OCI-LY1 (cell line): ENCODE measurements around the gene VPS35L.

Experiments
- H2AFZ ChIP-seq: fragments of 200-600 bp; sonication (generic), shearing (Covaris generic); 2 replicates; pipeline ENCODE4 v1.6.0; 2014; ENCODE audit warnings: antibody characterized with exemption, mild to moderate bottlenecking, low read length
- H3F3A ChIP-seq: fragments of 200-600 bp; sonication (generic), shearing (Covaris generic); 2 replicates; pipeline ENCODE4 v1.6.0; 2014; ENCODE audit warnings: mild to moderate bottlenecking, antibody characterized with exemption, low read length, moderate library complexity; ENCODE audit not compliant: insufficient read depth
- H3K27ac ChIP-seq: fragments of 200-600 bp; sonication (generic); 2 replicates; pipeline ENCODE4 v1.5.1; 2014; ENCODE audit warnings: low read length, mixed run types, mild to moderate bottlenecking, low read depth; ENCODE audit not compliant: poor library complexity, severe bottlenecking
- H3K27me3 ChIP-seq: fragments of 200-600 bp; sonication (generic); 2 replicates; pipeline ENCODE4 v1.6.0; 2014; ENCODE audit warnings: antibody characterized with exemption, mild to moderate bottlenecking, low read length, moderate library complexity; ENCODE audit not compliant: insufficient read depth
- H3K36me3 ChIP-seq: fragments of 200-600 bp; sonication (generic); 2 replicates; pipeline ENCODE4 v1.6.1; 2014; ENCODE audit warnings: mild to moderate bottlenecking, antibody characterized with exemption, low read length, moderate library complexity, mixed read lengths; ENCODE audit not compliant: insufficient read depth
- H3K4me1 ChIP-seq: fragments of 200-600 bp; sonication (generic); 2 replicates; pipeline ENCODE4 v1.5.1; 2014; ENCODE audit warnings: mild to moderate bottlenecking, low read length, moderate library complexity; ENCODE audit not compliant: insufficient read depth, severe bottlenecking
- H3K4me2 ChIP-seq: fragments of 200-600 bp; sonication (generic), shearing (Covaris generic); 2 replicates; pipeline ENCODE4 v1.6.1; 2014; ENCODE audit warnings: low read length
- H3K4me3 ChIP-seq: fragments of 200-600 bp; sonication (generic); 2 replicates; pipeline ENCODE4 v1.5.1; 2014; ENCODE audit warnings: low read length, low read depth, mild to moderate bottlenecking, mixed read lengths; ENCODE audit not compliant: poor library complexity, severe bottlenecking
- H3K79me2 ChIP-seq: fragments of 200-600 bp; shearing (Covaris generic); 2 replicates; pipeline ENCODE4 v1.6.1; 2016; ENCODE audit warnings: mixed run types, low read length, mixed read lengths; ENCODE audit not compliant: insufficient read depth
- H3K9ac ChIP-seq: fragments of 200-600 bp; sonication (generic), shearing (Covaris generic); 2 replicates; pipeline ENCODE4 v1.6.1; 2014; ENCODE audit warnings: mild to moderate bottlenecking, low read length, mixed read lengths
- H3K9me2 ChIP-seq: fragments of 200-600 bp; sonication (generic), shearing (Covaris generic); 2 replicates; pipeline ENCODE4 v1.6.1; 2014; ENCODE audit warnings: low read depth, mild to moderate bottlenecking, low read length, mixed read lengths
- H3K9me3 ChIP-seq: fragments of 200-600 bp; shearing (Covaris generic); 2 replicates; pipeline ENCODE4 v1.6.1; 2014; ENCODE audit warnings: low read length, mixed read lengths
- H4K20me1 ChIP-seq: fragments of 200-600 bp; sonication (generic), shearing (Covaris generic); 2 replicates; pipeline ENCODE4 v1.6.0; 2016; ENCODE audit warnings: mild to moderate bottlenecking, low read length; ENCODE audit not compliant: insufficient read depth
- EZH2 ChIP-seq: fragments of 200-600 bp; sonication (generic), shearing (Covaris generic); IDR thresholded peaks from 2 replicates; pipeline ENCODE4 v1.8.0; 2017; ENCODE audit warnings: borderline replicate concordance, mixed run types, mild to moderate bottlenecking, antibody characterized with exemption, low read length, moderate library complexity, mixed read lengths
- TF ChIP-seq, protein P1 (sequence below): fragments of 200-600 bp; sonication (generic), shearing (Covaris generic); IDR thresholded peaks from 2 replicates; pipeline ENCODE4 v1.5.1; 2017; ENCODE audit warnings: mild to moderate bottlenecking, antibody characterized with exemption, low read length, moderate library complexity, mixed read lengths

Gene VPS35L

GRCh38 chr16:19735074-19735867 is 179.8 kb downstream of the VPS35L start:
- H3K27me3 ChIP-seq = no peaks in the 10 kb centered on the region
- no peak overlapping the region for H3K9ac ChIP-seq
- no peak overlapping the region for H2AFZ ChIP-seq
- no peaks in the 10 kb centered on the region for H4K20me1 ChIP-seq
- H3K9me2 ChIP-seq = no peaks in the 10 kb centered on the region
- no peak for TF ChIP-seq EZH2
- TF ChIP-seq, protein P1, sequence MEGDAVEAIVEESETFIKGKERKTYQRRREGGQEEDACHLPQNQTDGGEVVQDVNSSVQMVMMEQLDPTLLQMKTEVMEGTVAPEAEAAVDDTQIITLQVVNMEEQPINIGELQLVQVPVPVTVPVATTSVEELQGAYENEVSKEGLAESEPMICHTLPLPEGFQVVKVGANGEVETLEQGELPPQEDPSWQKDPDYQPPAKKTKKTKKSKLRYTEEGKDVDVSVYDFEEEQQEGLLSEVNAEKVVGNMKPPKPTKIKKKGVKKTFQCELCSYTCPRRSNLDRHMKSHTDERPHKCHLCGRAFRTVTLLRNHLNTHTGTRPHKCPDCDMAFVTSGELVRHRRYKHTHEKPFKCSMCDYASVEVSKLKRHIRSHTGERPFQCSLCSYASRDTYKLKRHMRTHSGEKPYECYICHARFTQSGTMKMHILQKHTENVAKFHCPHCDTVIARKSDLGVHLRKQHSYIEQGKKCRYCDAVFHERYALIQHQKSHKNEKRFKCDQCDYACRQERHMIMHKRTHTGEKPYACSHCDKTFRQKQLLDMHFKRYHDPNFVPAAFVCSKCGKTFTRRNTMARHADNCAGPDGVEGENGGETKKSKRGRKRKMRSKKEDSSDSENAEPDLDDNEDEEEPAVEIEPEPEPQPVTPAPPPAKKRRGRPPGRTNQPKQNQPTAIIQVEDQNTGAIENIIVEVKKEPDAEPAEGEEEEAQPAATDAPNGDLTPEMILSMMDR = no peak
- no peaks in the 10 kb centered on the region for H3K9me3 ChIP-seq
- no peak overlapping the region for H3K4me2 ChIP-seq
- no peaks in the 10 kb centered on the region for H3K36me3 ChIP-seq
- no peak overlapping the region for H3K4me3 ChIP-seq
- no peak overlapping the region for H3K27ac ChIP-seq
- no peaks in the 10 kb centered on the region for H3K79me2 ChIP-seq
- H3F3A ChIP-seq = no peaks in the 10 kb centered on the region
- H3K4me1 ChIP-seq = no peaks in the 10 kb centered on the region

DNA sequence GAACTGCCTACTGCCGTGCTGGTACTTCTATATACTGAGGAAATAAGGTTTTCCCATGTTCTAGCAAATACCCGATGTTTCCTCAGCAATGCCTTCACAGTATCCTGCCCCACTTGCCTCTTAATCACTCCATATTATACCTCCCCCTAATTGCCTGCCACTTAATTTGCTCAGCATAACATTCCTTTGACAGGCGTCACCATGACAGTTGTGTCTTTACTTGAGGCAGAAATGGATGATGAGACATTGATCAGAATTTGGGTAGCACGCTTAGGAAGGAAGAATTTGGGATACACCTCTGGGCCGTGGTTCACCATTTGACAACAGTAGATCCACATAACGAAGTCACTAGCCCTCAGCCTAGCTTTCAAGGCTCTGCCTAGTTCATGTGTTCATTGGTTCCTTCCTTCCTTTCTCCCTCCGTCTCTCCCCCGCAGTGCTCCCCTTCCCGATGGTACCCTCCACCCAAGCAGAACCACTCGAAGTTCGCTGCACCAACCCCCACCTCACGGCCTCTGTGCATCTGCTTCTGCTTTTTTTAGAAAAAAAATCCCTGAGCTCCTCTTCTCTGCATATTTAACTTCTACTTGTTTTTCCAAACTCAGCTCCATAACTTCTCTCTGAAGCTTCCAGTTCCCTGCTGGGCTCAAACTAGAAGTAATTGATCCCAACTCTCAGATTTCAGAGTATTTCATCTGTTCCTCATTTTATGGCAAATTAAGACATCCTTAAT is 182.0 kb downstream of the VPS35L start:
- Histone ChIP-seq H4K20me1 (no peaks in the 10 kb centered on the region), H3K9me3 (no peaks in the 10 kb centered on the region), H3K36me3 (no peaks in the 10 kb centered on the region), H2AFZ (no peak overlapping the region), H3K79me2 (no peaks in the 10 kb centered on the region), H3K4me1 (no peaks in the 10 kb centered on the region), H3K27ac (no peak overlapping the region), H3F3A (no peaks in the 10 kb centered on the region), H3K9me2 (no peaks in the 10 kb centered on the region), H3K4me2 (no peak overlapping the region), H3K4me3 (no peak overlapping the region), H3K9ac (no peak overlapping the region), H3K27me3 (no peaks in the 10 kb centered on the region)
- TF ChIP-seq EZH2 = no peak
- TF ChIP-seq, protein P1 = no peak

- Histone ChIP-seq H3K9me3 (no peaks in the 10 kb centered on the region), H3K4me1 (no peaks in the 10 kb centered on the region), H3K27me3 (no peaks in the 10 kb centered on the region), H2AFZ (no peak overlapping the region), H3K4me2 (no peak overlapping the region), H3K9me2 (no peaks in the 10 kb centered on the region), H3K4me3 (no peak overlapping the region), H4K20me1 (no peaks in the 10 kb centered on the region), H3K36me3 (no peaks in the 10 kb centered on the region), H3F3A (no peaks in the 10 kb centered on the region), H3K79me2 (no peaks in the 10 kb centered on the region), H3K27ac (no peak overlapping the region), H3K9ac (no peak overlapping the region)
- TF ChIP-seq, protein P1 = no peak
- TF ChIP-seq EZH2 = no peak
Observed at GRCh38 chr16:19741354-19741753, 185.9 kb downstream of the VPS35L start.
